ENCODE measurements around the gene RBM25.

The RBM25 gene

DNA sequence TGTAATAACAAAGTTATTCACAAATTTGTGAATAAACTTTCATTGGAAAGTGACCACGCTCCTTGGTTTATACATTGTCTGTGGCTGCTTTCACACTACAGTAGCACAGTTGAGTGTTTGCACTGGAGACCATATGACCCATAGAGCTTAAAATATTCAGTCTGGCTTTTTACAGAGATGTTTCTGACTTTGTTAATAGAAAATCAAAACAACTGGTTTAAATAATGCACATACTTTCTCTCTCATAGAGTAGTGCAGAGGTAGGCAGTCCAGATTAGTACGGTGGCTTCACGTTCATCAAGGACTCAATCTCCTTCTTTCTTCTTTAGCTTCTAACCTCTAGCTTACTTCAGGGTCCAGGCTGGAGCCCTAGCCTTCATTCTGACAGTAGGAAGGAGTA lies 114.2 kb downstream of the RBM25 start:
- DNase-seq: no peak

DNA sequence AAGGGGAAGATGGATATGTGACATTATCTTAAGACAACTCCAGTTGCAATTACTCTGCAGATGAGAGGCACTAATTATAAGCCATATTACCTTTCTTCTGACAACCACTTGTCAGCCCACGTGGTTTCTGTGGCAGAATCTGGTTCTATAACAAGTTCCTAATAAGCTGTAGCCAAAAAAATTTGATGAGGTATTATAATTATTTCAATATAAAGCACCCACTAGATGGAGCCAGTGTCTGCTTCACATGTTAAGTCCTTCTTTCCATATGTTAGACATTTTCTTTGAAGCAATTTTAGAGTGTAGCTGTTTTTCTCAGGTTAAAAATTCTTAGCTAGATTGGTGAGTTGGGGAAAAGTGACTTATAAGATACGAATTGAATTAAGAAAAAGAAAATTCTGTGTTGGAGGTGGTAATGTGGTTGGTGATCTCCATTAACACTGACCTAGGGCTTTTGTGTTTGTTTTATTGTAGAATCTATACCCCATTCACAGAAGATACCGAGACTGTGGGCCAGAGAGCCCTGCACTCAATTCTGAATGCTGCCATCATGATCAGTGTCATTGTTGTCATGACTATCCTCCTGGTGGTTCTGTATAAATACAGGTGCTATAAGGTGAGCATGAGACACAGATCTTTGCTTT lies 114.9 kb downstream of the RBM25 start:
- DNase-seq: no peak
